HepG2 (cell line): ENCODE data around the gene ZNF687. TPM values are rescaled to one million over a fixed set of nuclear protein-coding genes. Genes with fewer than 3 reads are reported as not detected.

Experiments used
- AFF4 ChIP-seq: sonication (generic); formaldehyde crosslinking; IDR thresholded peaks from 2 replicates; pipeline ENCODE4 v1.4.0; 2020; ENCODE audit warnings: missing genetic modification reagents
- ATF6 ChIP-seq: sonication (generic); formaldehyde crosslinking; conservative IDR thresholded peaks from 2 replicates; pipeline ENCODE4 v1.4.0; 2020; ENCODE audit warnings: missing genetic modification reagents
- ATF7 ChIP-seq, 2 experiments: fragments of 450-650 bp in 1 of 2; sonication (generic) in 1 of 2; formaldehyde crosslinking in 1 of 2; IDR thresholded peaks; 2 replicates each; pipeline versions ENCODE4 v1.4.0 to v1.6.1; 2016 to 2020; ENCODE audit warnings: antibody characterized with exemption in 1 of 2, mild to moderate bottlenecking in 1 of 2, missing genetic modification reagents in 1 of 2
- ISL2 ChIP-seq: sonication (generic); formaldehyde crosslinking; IDR thresholded peaks from 2 replicates; pipeline ENCODE4 v1.5.0; 2020; ENCODE audit warnings: missing genetic modification reagents
- MED13 ChIP-seq: sonication (generic); formaldehyde crosslinking; IDR thresholded peaks from 2 replicates; pipeline ENCODE4 v1.5.0; 2020; ENCODE audit warnings: missing genetic modification reagents
- MEF2D ChIP-seq: sonication (generic); formaldehyde crosslinking; IDR thresholded peaks from 2 replicates; pipeline ENCODE4 v1.5.1; 2020; ENCODE audit warnings: mild to moderate bottlenecking, missing genetic modification reagents
- THAP8 ChIP-seq: sonication (generic); formaldehyde crosslinking; IDR thresholded peaks from 2 replicates; pipeline ENCODE4 v1.5.1; 2020; ENCODE audit warnings: missing genetic modification reagents, mild to moderate bottlenecking, borderline replicate concordance
- ZBED4 ChIP-seq: sonication (generic); formaldehyde crosslinking; IDR thresholded peaks from 2 replicates; pipeline ENCODE4 v1.4.0; 2020; ENCODE audit warnings: missing genetic modification reagents, borderline replicate concordance
- ZFP62 ChIP-seq: sonication (generic); formaldehyde crosslinking; IDR thresholded peaks from 2 replicates; pipeline ENCODE4 v1.4.0; 2020; ENCODE audit warnings: missing genetic modification reagents
- ZKSCAN5 ChIP-seq: sonication (generic); formaldehyde crosslinking; IDR thresholded peaks from 2 replicates; pipeline ENCODE4 v1.5.1; 2020; ENCODE audit warnings: mild to moderate bottlenecking, missing genetic modification reagents
- ZNF317 ChIP-seq: sonication (generic); formaldehyde crosslinking; IDR thresholded peaks from 2 replicates; pipeline ENCODE4 v1.5.0; 2020; ENCODE audit warnings: mild to moderate bottlenecking, missing genetic modification reagents
- ZNF431 ChIP-seq: sonication (generic); formaldehyde crosslinking; IDR thresholded peaks from 2 replicates; pipeline ENCODE4 v1.9.0; 2022; ENCODE audit warnings: missing genetic modification reagents, low read depth, mild to moderate bottlenecking, borderline replicate concordance
- ZNF547 ChIP-seq: sonication (generic); formaldehyde crosslinking; IDR thresholded peaks from 2 replicates; pipeline ENCODE4 v1.5.1; 2020; ENCODE audit warnings: mild to moderate bottlenecking, missing genetic modification reagents
- ZNF747 ChIP-seq: sonication (generic); formaldehyde crosslinking; IDR thresholded peaks from 2 replicates; pipeline ENCODE4 v1.8.1; 2023; ENCODE audit warnings: missing genetic modification reagents, mild to moderate bottlenecking, borderline replicate concordance
- ZNF770 ChIP-seq: sonication (generic); formaldehyde crosslinking; IDR thresholded peaks from 2 replicates; pipeline ENCODE4 v1.5.0; 2020; ENCODE audit warnings: mild to moderate bottlenecking, missing genetic modification reagents
- polyA plus RNA-seq, 8 experiments: library from polyadenylated mRNA; depleted of rRNA in 3 of 8; stranded (reverse) in 7 of 8; unstranded in 1 of 8; fragments of >200 nt; fragmentation: Illumina TruSeq in 4 of 8; extraction: Trizol in 4 of 8; gene quantifications; 2 replicates each; pipeline versions ENCODE4 v1.2.1 to v1.2.3, GENCODE V29; 2011 to 2016; ENCODE audit warnings: low read depth in 4 of 8, missing spikeins in 1 of 8, mixed read lengths in 1 of 8; ENCODE audit not compliant: insufficient read depth in 1 of 8
- total RNA-seq, 5 experiments: library from RNA; depleted of rRNA; stranded (reverse); fragments of >200 nt; fragmentation: Illumina TruSeq; extraction: Trizol; gene quantifications; 2 replicates each; pipeline ENCODE4 v1.2.3, GENCODE V29; 2016; ENCODE audit warnings: low read depth in 1 of 5

Gene ZNF687
- total and polyA plus RNA-seq, 2 of the 13 experiments (the other 11 are each of a cell fraction or from before 2014, with no cell fraction given), result 14.1 to 16.5 TPM

GRCh38 chr1:151281225-151281968 is 702 bp upstream of the ZNF687 start (continued):
- TF ChIP-seq ZBED4 (CRISPR knock-in tag) (peak; percentile 18; the same call in 1 of the 2 replicates), ZFP62 (no peak), ZNF770 (CRISPR knock-in tag) (peak; percentile 62; the same call in 1 of the 2 replicates), ZNF431 (CRISPR knock-in tag) (peak; percentile 75; the same call in 1 of the 2 replicates), ZNF547 (CRISPR knock-in tag) (no peak), MEF2D (CRISPR knock-in tag) (peak; percentile 78), MED13 (no peak; the same call in 1 of the 2 replicates), ATF6 (no peak), ISL2 (CRISPR knock-in tag) (no peak), ZKSCAN5 (CRISPR knock-in tag) (no peak), AFF4 (CRISPR knock-in tag) (peak; percentile 30; the same call in 1 of the 2 replicates), ATF7 (IDR thresholded peaks at IDR 0.05) (peak; percentile 99), ATF7 (CRISPR knock-in tag; IDR thresholded peaks at IDR 0.05) (peak; percentile 98), THAP8 (CRISPR knock-in tag) (no peak; the same call in 1 of the 2 replicates), ZNF747 (peak; percentile 34; the same call in 1 of the 2 replicates), ZNF317 (CRISPR knock-in tag) (no peak)
